IPS DF 4.7 (cell line): Measurements from ENCODE around the gene ASPM.
"Not testable (repeated sequence)": the region's sequence is repeated elsewhere in the genome, so short reads cannot be mapped to it uniquely, and the experiment has no call there.

Experiments used
- DNase-seq: peaks from one replicate; pipeline ENCODE4 v3.0.0-alpha.2; 2013; ENCODE audit warnings: low spot score; ENCODE audit errors: extremely low read depth

Gene ASPM

DNA sequence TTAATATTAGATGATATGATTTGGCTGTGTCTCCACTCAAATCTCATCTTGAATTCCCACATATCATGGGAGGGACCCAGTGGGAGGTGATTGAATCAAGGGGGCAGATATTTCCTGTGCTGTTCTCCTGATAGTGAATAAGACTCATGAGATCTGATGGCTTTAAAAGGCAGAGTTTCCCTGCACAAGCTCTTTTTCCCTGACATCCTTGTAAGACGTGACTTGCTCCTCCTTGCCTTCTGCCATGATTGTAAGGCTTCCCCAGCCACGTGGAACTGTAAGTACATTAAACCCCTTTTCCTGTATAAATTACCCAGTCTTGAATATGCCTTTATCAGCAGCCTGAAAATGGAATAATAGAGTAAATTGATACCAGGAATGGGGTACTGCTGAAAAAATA lies 66.1 kb downstream of the ASPM start:
- DNase-seq = no peak

DNA sequence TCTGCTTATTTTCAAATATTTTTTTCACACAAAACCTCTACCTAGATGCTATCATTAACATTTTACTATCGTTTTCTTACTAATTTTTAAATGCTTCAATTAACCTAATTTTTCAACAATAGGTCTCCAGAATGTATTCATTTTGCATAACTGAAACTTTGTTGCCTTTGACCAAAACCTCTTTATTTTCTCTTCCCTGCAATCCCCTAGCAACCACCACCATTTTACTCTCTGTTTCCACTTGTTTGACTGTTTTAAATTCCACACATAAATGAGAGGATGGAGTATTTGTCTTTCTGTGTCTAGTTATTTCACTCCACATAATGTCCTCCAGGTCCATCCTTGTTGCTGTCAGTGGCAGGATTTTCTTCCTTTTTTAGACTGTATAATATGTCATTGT lies 69.9 kb downstream of the ASPM start:
- DNase-seq = no peak

DNA sequence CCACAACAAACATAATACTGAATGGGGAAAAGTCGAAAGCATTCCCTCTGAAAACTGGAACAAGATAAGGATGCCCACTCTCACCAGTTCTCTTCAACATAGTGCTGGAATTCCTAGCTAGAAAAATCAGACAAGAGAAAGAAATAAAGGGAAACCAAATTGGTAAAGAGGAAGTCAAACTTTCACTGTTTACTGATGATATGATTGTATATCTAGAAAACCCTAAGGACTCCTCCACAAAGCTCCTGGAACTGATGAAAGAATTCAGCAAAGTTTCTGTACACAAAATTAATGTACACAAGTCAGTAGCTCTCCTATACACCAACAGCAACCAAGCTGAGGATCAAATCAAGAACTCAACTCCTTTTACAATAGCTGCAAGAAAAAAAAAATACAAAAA lies 72.5 kb downstream of the ASPM start:
- no peak for DNase-seq

DNA sequence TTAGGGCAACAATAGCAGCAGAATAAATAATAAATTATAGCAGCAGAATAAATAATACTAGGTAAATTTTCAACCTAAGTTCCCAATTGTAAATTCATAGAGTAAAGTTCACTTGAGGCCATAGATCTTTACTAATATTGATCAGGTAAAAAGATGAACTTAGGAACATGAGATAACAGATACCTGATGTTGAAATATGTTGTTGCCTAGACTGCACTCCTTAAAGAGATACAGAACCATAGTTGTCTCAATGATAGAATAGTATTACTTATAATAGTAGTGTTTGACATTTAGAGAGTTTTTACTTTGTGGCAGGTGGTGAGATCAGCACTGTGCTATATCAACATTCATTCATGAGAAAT lies 79.0 kb downstream of the ASPM start:
- DNase-seq = no peak

DNA sequence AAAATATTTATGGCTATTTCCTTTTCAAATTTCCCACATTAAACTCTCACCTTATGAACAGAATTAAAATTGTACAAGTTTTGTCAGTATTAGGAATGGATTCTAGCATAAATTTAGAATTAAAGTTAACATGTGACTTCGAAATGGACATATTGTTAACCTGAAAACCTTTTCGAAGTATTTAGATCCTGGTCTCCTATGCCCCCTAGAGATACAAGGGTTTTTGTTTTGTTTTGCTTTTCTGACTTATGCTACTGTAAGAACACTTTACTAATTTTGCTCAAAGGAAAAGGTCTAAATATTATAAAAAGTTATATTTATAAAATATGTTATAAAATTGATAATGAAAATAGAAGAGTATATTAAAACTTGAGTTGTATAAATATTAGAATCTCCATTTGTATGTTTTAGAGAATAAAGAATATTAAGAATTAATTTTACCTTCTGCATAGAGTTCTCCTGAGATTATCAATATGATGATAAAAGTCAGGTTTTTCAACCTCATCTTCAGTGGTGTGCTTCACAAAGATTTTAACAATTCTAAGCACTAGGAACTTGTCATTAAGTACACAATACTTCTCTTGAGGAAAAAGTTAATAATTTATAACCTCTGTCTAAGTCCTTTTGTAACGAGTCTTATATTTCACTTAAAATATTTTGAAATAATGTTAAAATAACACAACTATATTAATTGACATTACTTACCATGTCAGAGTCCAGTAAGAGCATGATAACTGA lies 79.6 kb downstream of the ASPM start, which contains the start of gene F13B:
Gene F13B (minus strand): TSS at position 542 of the 738 bp plus-strand sequence. CDS start 37 bp downstream, at position 505.
- DNase-seq = no peak

DNA sequence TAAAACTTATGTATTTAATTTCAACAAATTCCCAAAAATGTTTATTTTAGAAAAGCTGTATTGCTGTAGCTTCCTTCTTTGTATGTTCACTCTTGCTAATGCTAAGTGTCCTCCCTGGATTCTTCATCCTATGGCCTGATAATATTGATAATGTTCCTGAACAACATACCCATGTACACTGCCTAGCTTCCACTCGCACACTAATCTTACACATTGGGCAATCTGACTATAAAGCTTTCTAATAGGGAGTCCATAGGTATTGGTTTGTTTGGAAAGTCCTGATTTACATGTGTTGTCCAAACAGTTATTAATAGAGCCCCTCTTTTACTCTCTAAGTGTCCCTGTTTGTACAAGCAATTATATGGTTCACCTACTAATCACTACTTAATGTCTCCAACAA lies 80.2 kb downstream of the ASPM start:
- DNase-seq = no peak

DNA sequence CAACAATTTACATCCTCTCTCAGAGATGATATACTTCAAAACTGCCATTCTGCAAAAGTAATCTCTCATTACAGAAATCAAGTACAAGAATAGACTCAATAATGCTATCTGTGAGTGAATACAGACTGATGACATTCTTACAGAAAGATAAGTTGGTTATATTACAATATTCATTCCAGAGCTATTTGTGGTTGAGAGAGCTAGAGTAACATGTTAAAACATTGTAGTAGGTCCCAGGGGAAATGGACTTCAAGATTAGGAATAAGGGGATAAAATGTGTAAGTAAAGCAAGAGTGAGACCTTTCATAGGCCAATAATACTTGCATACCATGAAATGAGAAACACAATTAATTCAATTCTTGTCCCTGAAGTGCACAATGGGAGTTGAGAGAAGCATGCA lies 80.9 kb downstream of the ASPM start:
- DNase-seq = no peak

DNA sequence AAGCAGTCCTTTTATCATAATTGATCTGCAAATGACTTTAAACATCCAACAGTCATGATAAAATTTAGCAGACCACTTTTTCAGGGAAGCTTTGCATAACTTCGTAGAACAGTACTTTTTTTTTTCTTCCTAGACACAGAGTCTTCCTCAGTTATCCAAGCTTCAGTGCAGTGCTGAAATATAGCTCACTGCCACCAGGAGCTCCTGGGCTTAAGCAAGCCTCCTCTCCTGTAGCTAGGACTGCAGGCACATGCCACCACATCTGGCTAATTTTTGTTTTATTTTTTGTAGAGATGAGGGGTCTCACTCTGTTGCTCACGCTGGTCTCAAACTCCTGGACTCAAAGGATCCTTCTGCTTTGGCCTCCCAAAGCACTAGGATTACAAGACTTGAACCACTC lies 83.3 kb downstream of the ASPM start:
- DNase-seq = no peak

DNA sequence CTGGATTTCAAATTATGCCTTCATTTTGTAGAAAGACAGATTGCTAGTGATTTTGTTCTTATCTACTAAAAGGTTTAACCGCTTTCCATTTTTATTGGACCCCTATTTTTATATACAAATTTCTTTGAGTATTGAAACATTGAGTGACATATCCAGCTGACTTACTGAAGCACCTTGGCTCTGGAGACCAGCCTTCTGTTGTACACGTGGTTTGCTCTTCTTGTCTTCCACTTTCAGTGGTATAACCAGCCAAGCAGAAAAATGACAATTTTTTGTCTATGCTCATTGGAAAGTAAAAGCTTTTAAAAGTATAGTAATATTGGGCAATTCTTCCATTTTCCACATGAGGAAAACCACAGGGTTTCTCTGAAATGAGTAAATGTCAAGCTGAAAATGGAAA lies 83.8 kb downstream of the ASPM start:
- DNase-seq = no peak

DNA sequence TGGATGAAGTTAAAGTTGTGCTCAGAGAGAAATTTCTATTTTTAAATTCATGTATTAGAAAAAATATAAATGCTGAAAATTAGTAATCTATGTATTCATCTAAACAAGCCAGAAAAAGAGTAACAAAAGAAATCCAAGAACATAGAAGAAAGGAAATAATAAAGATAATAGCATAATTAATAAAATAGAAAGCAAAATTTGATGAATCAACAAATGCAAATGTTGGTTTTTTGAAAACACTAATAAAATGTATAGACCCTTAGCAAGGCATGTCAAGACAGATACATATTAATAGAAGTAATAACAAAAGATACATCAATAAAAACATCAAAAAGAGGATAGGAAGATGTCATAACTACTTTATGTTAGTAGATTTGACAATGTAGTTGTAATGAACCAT lies 97.4 kb downstream of the ASPM start:
- no peak for DNase-seq

DNA sequence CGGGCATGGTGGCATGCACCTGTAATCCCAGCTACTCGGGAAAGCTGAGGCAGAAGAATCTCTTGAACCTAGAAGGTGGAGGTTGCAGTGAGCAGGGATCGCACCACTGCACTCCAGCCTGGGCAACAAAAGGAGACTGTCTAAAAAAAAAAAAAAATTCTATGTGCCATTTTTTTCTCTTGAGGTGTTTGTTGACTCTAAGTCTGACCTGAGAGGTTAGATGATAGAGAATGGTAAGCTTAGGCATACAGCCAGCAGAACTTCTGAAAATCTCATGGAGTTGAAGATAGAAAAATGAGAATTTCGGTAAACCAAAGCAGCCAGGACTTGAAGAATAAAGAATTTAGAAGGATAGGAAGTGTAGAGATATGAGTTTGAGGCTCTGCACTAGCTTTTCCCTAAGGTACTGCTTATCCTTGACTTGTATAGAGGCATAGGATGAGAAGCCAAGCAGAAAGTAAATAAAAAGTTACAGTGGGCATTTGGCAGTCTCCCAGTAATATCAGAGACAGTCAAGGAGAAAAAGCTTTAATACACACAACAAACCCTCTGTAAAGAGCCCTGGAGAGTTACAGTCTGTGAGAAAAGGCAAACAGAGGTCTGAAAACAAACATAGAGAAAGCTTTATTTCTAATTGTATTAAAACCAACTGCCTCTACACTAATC lies 103.7 kb downstream of the ASPM start:
- DNase-seq = no peak

DNA sequence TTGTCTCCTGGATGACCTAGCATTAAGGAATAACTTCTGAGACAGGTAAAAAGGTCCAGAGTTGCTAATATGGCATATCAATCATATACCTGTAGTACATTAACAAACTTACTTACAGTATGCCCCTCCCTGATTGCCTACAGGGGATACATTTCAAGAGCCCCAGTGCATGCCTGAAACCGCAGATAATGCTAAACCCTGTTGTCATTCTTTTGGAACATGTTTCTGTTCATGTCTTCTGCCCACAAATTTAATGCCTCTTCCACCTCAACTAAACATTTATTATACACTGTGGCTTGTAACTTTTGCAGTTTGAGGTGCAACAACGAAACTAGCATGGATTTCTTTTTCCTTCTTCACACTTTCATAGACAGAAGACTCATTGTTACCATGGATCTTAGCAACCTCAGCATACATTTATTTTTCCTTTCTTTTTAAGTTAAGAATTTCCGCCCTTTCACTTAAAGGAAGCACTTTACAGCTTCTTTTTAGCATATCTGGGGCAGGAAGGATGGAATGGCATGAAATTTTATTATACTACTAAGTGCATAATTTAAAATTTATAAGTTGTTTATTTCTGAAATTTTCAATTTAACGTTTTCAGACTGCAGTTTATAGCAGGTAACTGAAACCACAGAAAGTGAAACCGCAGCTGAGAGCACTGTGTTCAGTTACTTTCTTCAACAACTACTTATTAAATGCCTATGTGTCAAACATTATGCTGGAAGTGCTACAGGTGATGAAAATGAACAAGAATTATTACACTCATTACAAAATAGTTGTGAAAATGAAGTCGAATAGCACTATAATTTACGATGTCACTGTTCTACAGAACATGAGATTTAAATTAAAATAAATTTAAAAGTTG lies 104.7 kb downstream of the ASPM start:
- no peak for DNase-seq

DNA sequence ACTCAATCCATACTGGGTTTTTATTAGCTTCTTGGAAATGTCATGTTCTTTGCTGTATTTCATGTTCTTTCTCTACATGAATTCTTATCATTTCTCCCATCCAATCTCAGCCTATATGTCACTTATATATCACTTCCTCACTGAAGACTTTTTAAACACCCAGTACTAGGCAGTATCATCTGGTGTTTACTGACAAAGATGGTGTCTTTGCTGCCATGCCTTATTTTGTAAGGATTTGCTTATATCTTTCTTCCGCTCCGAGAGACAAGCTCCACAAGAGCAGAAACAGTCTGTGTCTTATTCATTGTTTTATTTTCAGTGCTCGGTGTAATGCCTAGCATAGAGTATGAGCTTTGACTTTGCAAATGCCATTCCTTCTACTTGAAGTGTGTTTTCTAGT lies 109.6 kb downstream of the ASPM start:
- DNase-seq = no peak

DNA sequence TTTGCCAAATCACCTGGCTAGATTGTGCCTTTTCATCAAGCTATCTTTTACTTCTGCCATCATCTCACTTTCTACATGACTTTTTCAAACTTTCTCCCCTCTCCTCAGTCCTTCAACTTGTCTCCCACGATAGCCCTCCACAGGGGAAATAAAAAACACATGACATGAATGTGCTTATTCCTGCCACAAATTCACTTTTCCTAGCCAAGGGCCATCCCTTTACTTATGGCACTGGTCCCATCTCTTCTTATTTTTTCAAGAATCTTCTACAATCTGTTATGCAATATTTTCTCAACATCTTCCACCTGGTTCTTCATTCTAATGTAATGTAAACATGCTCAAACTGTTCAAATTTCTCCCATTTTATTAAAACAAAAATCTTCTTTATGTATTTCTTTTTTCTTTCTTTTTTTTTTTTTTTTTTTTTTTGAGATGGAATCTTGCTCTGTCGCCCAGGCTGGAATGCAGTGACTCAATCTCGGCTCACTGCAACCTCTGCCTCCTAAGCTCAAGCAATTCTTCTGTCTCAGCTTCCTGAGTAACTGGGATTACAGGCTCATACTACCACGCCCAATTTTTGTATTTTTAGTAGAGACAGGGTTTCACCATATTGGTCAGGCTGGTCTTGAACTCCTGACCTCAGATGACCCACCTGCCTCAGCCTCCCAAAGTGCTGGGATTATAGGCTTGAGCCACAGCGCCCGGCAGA lies 111.7 kb downstream of the ASPM start:
- not testable (repeated sequence) for DNase-seq
